Measurements from ENCODE around the gene MFN1. TPM values are rescaled to one million over a fixed set of nuclear protein-coding genes. Genes with fewer than 3 reads are reported as not detected.

Gene MFN1
- total RNA-seq, 2 donors from 2014 or later, result 39.4 to 84.0 TPM

GRCh38 chr3:179416681-179417080 is 69.2 kb downstream of the MFN1 start:
- H3K36me3 ChIP-seq (replicated peaks in 1 of 2; ENCODE audit: insufficient read depth in 1 of 2, low read depth in 2 of 2), result no peaks in the 10 kb centered on the region
- ATAC-seq, result no peak
- TF ChIP-seq CTCF (IDR thresholded peaks at IDR 0.05), result no peak
- no peak for TF ChIP-seq POLR2A (IDR thresholded peaks at IDR 0.05)
- H3K27me3 ChIP-seq, result no peaks in the 10 kb centered on the region
- no peak for DNase-seq
- no peaks in the 10 kb centered on the region for H3K4me1 ChIP-seq
- no peak overlapping the region for H3K4me3 ChIP-seq
- H3K27ac ChIP-seq, result no peak overlapping the region
- WGBS, 2 donors, result 94 to 98% methylated on average over 2 of the region's 2 CpGs
- intact Hi-C loops (cut with DNase I), result no loop called here
- H3K9me3 ChIP-seq, result no peaks in the 10 kb centered on the region

- TF ChIP-seq CTCF (IDR thresholded peaks at IDR 0.05) (no peak), POLR2A (IDR thresholded peaks at IDR 0.05) (no peak)
- WGBS, 2 donors, result 71 to 75% methylated on average over 3 of the region's 3 CpGs
- ATAC-seq (no peak), DNase-seq (no peak)
- Histone ChIP-seq H3K9me3 (no peaks in the 10 kb centered on the region), H3K4me1 (no peaks in the 10 kb centered on the region), H3K4me3 (no peak overlapping the region), H3K27me3 (no peaks in the 10 kb centered on the region), H3K36me3 (replicated peaks in 1 of 2; ENCODE audit: insufficient read depth in 1 of 2, low read depth in 2 of 2) (no peaks in the 10 kb centered on the region), H3K27ac (no peak overlapping the region)
- intact Hi-C loops (cut with DNase I), result no loop called here
Measured at GRCh38 chr3:179418610-179419009, 71.1 kb downstream of the MFN1 start.

GRCh38 chr3:179421500-179421899 is 74.0 kb downstream of the MFN1 start:
- Histone ChIP-seq H3K9me3 (no peaks in the 10 kb centered on the region), H3K36me3 (replicated peaks in 1 of 2; ENCODE audit: insufficient read depth in 1 of 2, low read depth in 2 of 2) (no peaks in the 10 kb centered on the region), H3K27me3 (no peaks in the 10 kb centered on the region), H3K27ac (no peak overlapping the region), H3K4me1 (no peaks in the 10 kb centered on the region), H3K4me3 (no peak overlapping the region)
- TF ChIP-seq CTCF (IDR thresholded peaks at IDR 0.05) (peak in 3 of 7 experiments; percentile 6 to 18 (median 10)), POLR2A (IDR thresholded peaks at IDR 0.05) (no peak)
- peak in 2 of 4 donors; percentile 9 to 20 for DNase-seq
- 44 to 55% methylated on average over 2 of the region's 2 CpGs for WGBS, 2 donors
- intact Hi-C loops (cut with DNase I), result no loop called here
- ATAC-seq, result no peak

GRCh38 chr3:179425075-179425474 is 77.6 kb downstream of the MFN1 start:
- no peaks in the 10 kb centered on the region for H3K9me3 ChIP-seq
- H3K4me3 ChIP-seq, result no peak overlapping the region
- H3K4me1 ChIP-seq, result no peaks in the 10 kb centered on the region
- no peak overlapping the region for H3K27ac ChIP-seq
- intact Hi-C loops (cut with DNase I), result no loop called here
- ATAC-seq (no peak), DNase-seq (no peak)
- 91 to 92% methylated on average over 6 of the region's 6 CpGs for WGBS, 2 donors
- TF ChIP-seq CTCF (IDR thresholded peaks at IDR 0.05) (no peak), POLR2A (IDR thresholded peaks at IDR 0.05) (no peak)
- no peaks in the 10 kb centered on the region for H3K36me3 ChIP-seq (replicated peaks in 1 of 2; ENCODE audit: insufficient read depth in 1 of 2, low read depth in 2 of 2)
- no peaks in the 10 kb centered on the region for H3K27me3 ChIP-seq

- Histone ChIP-seq H3K4me3 (no peak overlapping the region), H3K4me1 (no peaks in the 10 kb centered on the region), H3K9me3 (no peaks in the 10 kb centered on the region), H3K27me3 (no peaks in the 10 kb centered on the region), H3K27ac (no peak overlapping the region), H3K36me3 (replicated peaks in 1 of 2; ENCODE audit: insufficient read depth in 1 of 2, low read depth in 2 of 2) (no peaks in the 10 kb centered on the region)
- intact Hi-C loops (cut with DNase I), result no loop called here
- ATAC-seq, result no peak
- TF ChIP-seq CTCF (IDR thresholded peaks at IDR 0.05) (no peak), POLR2A (IDR thresholded peaks at IDR 0.05) (no peak)
- DNase-seq, result no peak
- 87 to 89% methylated on average over 8 of the region's 8 CpGs for WGBS, 2 donors
Measured at GRCh38 chr3:179428876-179429548, 81.5 kb downstream of the MFN1 start.
